Neural progenitor cell (in vitro differentiated cells): ENCODE results near the gene C1QTNF3. TPM values are rescaled to one million over a fixed set of nuclear protein-coding genes. Genes with fewer than 3 reads are reported as not detected.

ENCODE experiments used
- DNase-seq: peaks from one replicate; pipeline ENCODE4 v3.0.0-alpha.2; 2016; ENCODE audit warnings: low spot score
- H2AFZ ChIP-seq: fragments of 200-600 bp; sonication (generic); replicated peaks from 2 replicates; pipeline ENCODE4 v1.6.1; 2016; ENCODE audit warnings: antibody characterized with exemption
- H3F3A ChIP-seq: fragments of 200-600 bp; sonication (generic); 2 replicates; pipeline ENCODE4 v1.6.1; 2016; ENCODE audit warnings: antibody characterized with exemption, low read depth
- H3K27ac ChIP-seq: fragments of 200-600 bp; sonication (generic); 2 replicates; pipeline ENCODE4 v1.5.1; 2016; ENCODE audit warnings: mild to moderate bottlenecking
- H3K27me3 ChIP-seq: fragments of 200-600 bp; sonication (generic); 2 replicates; pipeline ENCODE4 v1.6.1; 2016; ENCODE audit warnings: mild to moderate bottlenecking, moderate library complexity
- H3K36me3 ChIP-seq: fragments of 200-600 bp; sonication (generic); 2 replicates; pipeline ENCODE4 v1.5.1; 2016
- H3K4me1 ChIP-seq: fragments of 200-600 bp; sonication (generic); 2 replicates; pipeline ENCODE4 v1.6.1; 2016; ENCODE audit warnings: mixed run types
- H3K4me2 ChIP-seq: fragments of 200-600 bp; sonication (generic); 2 replicates; pipeline ENCODE4 v1.6.1; 2016
- H3K4me3 ChIP-seq: fragments of 200-600 bp; sonication (generic); 2 replicates; pipeline ENCODE4 v1.5.1; 2016
- H3K79me2 ChIP-seq: fragments of 200-600 bp; sonication (generic); 2 replicates; pipeline ENCODE4 v1.6.1; 2016; ENCODE audit warnings: low read depth
- H3K9ac ChIP-seq: fragments of 200-600 bp; sonication (generic); 2 replicates; pipeline ENCODE4 v1.6.1; 2016
- H3K9me3 ChIP-seq: fragments of 200-600 bp; sonication (generic); 2 replicates; pipeline ENCODE4 v1.5.1; 2016; ENCODE audit warnings: low read depth
- H4K20me1 ChIP-seq: fragments of 200-600 bp; sonication (generic); 2 replicates; pipeline ENCODE4 v1.6.1; 2016; ENCODE audit warnings: low read depth
- H3K27ac Mint-ChIP-seq: 3 replicates; pipeline ENCODE4 v1.8.0; 2021; ENCODE audit warnings: mixed read lengths
- H3K27me3 Mint-ChIP-seq: 2 replicates; pipeline ENCODE4 v1.8.0; 2022; ENCODE audit warnings: low read depth, mild to moderate bottlenecking, inconsistent platforms, moderate library complexity, mixed read lengths; ENCODE audit not compliant: insufficient read depth
- H3K36me3 Mint-ChIP-seq: 3 replicates; pipeline ENCODE4 v1.8.0; 2021; ENCODE audit warnings: mixed read lengths
- H3K4me1 Mint-ChIP-seq: 3 replicates; pipeline ENCODE4 v1.8.0; 2021; ENCODE audit warnings: mixed read lengths
- H3K4me3 Mint-ChIP-seq: 3 replicates; pipeline ENCODE4 v1.8.0; 2021; ENCODE audit warnings: mild to moderate bottlenecking, moderate library complexity, mixed read lengths
- H3K9me3 Mint-ChIP-seq: 3 replicates; pipeline ENCODE4 v1.8.0; 2020; ENCODE audit warnings: mixed read lengths
- CTCF ChIP-seq: fragments of 200-600 bp; sonication (generic); IDR thresholded peaks from 2 replicates; pipeline ENCODE4 v1.5.1; 2017; ENCODE audit warnings: antibody characterized with exemption, mild to moderate bottlenecking
- EZH2 ChIP-seq: fragments of 200-600 bp; sonication (generic); IDR thresholded peaks from 2 replicates; pipeline ENCODE4 v1.6.1; 2017; ENCODE audit warnings: antibody characterized with exemption, mild to moderate bottlenecking, moderate library complexity
- EZH2phosphoT487 ChIP-seq: fragments of 200-600 bp; sonication (generic); IDR thresholded peaks from 2 replicates; pipeline ENCODE4 v1.6.1; 2017; ENCODE audit warnings: antibody characterized with exemption
- total RNA-seq: library from RNA; depleted of rRNA; stranded (reverse); fragments of >200 nt; gene quantifications from 2 replicates; pipeline ENCODE4 v1.2.3, GENCODE V29; 2015; ENCODE audit warnings: low replicate concordance

Gene C1QTNF3
- total RNA-seq, 1 donor from 2014 or later, result 4.8 TPM

DNA sequence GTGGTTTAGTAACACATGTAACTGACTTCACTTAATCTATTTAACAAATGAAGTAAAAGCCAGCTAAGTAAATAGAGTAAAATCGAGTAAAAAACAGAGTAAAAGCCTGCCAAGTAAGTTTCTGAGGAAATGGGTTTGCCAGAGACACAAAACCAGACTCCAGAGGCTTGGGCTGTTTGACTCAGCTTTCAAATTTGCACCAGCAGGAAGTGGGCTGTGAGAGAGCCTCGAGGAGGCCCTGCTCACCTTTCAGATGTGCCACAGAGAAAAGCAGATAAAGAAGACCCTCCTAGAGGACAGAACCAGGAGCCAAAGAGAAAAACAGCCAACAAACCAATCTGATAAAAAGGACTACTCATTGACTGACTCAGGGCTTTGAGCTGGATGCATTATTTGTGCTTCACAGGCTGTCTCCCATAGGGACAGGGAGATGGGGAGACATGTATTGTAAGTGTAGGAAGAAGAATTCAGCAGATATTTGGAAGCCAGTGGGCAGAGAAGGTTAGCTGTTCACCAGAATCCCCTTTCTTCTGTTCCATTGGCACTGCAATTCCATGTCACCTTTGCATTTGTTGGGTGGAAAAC lies 20.8 kb downstream of the C1QTNF3 start:
- H3K4me1 ChIP-seq, result no peaks in the 10 kb centered on the region
- H3K27me3 Mint-ChIP-seq, result no peaks in the 10 kb centered on the region
- H3K9ac ChIP-seq, result no peak overlapping the region
- no peak overlapping the region for H2AFZ ChIP-seq
- H3K36me3 ChIP-seq, result no peaks in the 10 kb centered on the region
- H3K4me1 Mint-ChIP-seq, result no peaks in the 10 kb centered on the region
- no peaks in the 10 kb centered on the region for H3K9me3 Mint-ChIP-seq
- H3K27me3 ChIP-seq, result no peaks in the 10 kb centered on the region
- H3K4me3 ChIP-seq, result no peak overlapping the region
- TF ChIP-seq EZH2phosphoT487, result no peak
- H4K20me1 ChIP-seq, result no peaks in the 10 kb centered on the region
- H3K79me2 ChIP-seq, result no peaks in the 10 kb centered on the region
- no peak overlapping the region for H3K4me2 ChIP-seq
- no peak overlapping the region for H3K27ac ChIP-seq
- H3K27ac Mint-ChIP-seq, result no peak overlapping the region
- H3K36me3 Mint-ChIP-seq, result peaks cover 2% of the 10 kb centered on the region
- DNase-seq, result no peak
- no peak overlapping the region for H3K4me3 Mint-ChIP-seq
- no peaks in the 10 kb centered on the region for H3K9me3 ChIP-seq
- H3F3A ChIP-seq, result no peaks in the 10 kb centered on the region

DNA sequence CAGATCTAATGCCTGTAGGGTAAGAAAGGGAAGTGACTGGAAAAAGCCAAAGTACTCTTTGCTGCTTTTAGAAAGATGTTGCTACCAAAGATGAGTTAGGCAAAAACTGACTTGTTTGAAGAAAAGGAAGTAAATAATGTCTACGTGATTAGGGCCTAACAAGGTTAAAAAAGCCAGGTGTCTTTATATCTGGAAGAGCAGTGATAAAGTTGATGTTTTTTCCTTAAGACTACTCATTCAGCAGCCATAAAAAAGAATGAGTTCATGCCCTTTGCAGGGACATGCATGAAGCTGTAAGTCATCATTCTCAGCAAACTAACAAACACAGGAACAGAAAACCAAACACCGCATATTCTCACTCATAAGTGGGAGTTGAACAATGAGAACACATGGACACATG lies 21.7 kb downstream of the C1QTNF3 start:
- Histone ChIP-seq H3K9ac (no peak overlapping the region), H3K79me2 (no peaks in the 10 kb centered on the region), H3K4me1 (no peaks in the 10 kb centered on the region), H3K36me3 (no peaks in the 10 kb centered on the region), H3K27me3 (no peaks in the 10 kb centered on the region), H3K9me3 (no peaks in the 10 kb centered on the region), H3K27ac (no peak overlapping the region), H3K4me2 (no peak overlapping the region), H4K20me1 (no peaks in the 10 kb centered on the region), H3K4me3 (no peak overlapping the region), H2AFZ (no peak overlapping the region), H3F3A (no peaks in the 10 kb centered on the region)
- H3K27me3 Mint-ChIP-seq, result no peaks in the 10 kb centered on the region
- H3K4me1 Mint-ChIP-seq, result no peaks in the 10 kb centered on the region
- DNase-seq, result no peak
- H3K9me3 Mint-ChIP-seq, result no peaks in the 10 kb centered on the region
- TF ChIP-seq CTCF (no peak), EZH2 (no peak), EZH2phosphoT487 (no peak)
- H3K36me3 Mint-ChIP-seq, result peaks cover 2% of the 10 kb centered on the region
- H3K27ac Mint-ChIP-seq, result no peak overlapping the region
- no peak overlapping the region for H3K4me3 Mint-ChIP-seq

DNA sequence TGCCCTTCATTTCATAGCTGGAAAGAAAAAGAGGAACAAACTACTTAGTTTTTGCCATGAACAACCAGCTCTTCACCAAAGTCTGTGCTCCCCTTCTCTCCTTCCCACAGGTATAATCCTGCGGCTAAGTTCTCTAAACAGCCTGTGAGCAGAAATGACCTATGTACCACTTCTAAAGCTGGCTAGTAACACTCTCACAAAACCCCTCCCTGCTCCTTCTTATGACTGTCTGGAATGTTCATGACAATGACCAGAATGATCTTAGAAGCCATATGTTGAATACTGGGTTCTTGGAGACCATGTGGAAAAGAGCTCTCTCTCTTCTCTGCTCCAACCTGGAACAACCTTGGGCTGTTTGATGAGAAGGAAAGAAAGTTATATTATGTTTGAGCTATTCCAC lies 22.3 kb downstream of the C1QTNF3 start:
- H3K79me2 ChIP-seq, result no peaks in the 10 kb centered on the region
- no peak overlapping the region for H3K4me2 ChIP-seq
- no peak for TF ChIP-seq CTCF
- no peak for TF ChIP-seq EZH2phosphoT487
- TF ChIP-seq EZH2, result no peak
- H2AFZ ChIP-seq, result no peak overlapping the region
- H3K4me3 ChIP-seq, result no peak overlapping the region
- H3K27ac ChIP-seq, result no peak overlapping the region
- Mint-ChIP-seq H3K36me3 (no peaks in the 10 kb centered on the region), H3K27me3 (no peaks in the 10 kb centered on the region), H3K4me3 (no peak overlapping the region), H3K9me3 (no peaks in the 10 kb centered on the region), H3K27ac (no peak overlapping the region), H3K4me1 (no peaks in the 10 kb centered on the region)
- no peak for DNase-seq
- H3K9ac ChIP-seq, result no peak overlapping the region
- no peaks in the 10 kb centered on the region for H3K36me3 ChIP-seq
- no peaks in the 10 kb centered on the region for H3F3A ChIP-seq
- no peaks in the 10 kb centered on the region for H4K20me1 ChIP-seq
- no peaks in the 10 kb centered on the region for H3K27me3 ChIP-seq
- H3K9me3 ChIP-seq, result no peaks in the 10 kb centered on the region
- H3K4me1 ChIP-seq, result no peaks in the 10 kb centered on the region

- H4K20me1 ChIP-seq, result no peaks in the 10 kb centered on the region
- H3K9me3 ChIP-seq, result no peaks in the 10 kb centered on the region
- H3K4me1 Mint-ChIP-seq, result no peaks in the 10 kb centered on the region
- H3K4me3 ChIP-seq, result no peak overlapping the region
- H3K27me3 ChIP-seq, result no peaks in the 10 kb centered on the region
- H3K4me3 Mint-ChIP-seq, result no peak overlapping the region
- H3K27ac Mint-ChIP-seq, result no peak overlapping the region
- DNase-seq, result no peak
- H3K27ac ChIP-seq, result no peak overlapping the region
- H3K4me1 ChIP-seq, result no peaks in the 10 kb centered on the region
- TF ChIP-seq EZH2, result no peak
- no peak for TF ChIP-seq EZH2phosphoT487
- no peak for TF ChIP-seq CTCF
- no peaks in the 10 kb centered on the region for H3K27me3 Mint-ChIP-seq
- no peaks in the 10 kb centered on the region for H3F3A ChIP-seq
- no peaks in the 10 kb centered on the region for H3K9me3 Mint-ChIP-seq
- H3K36me3 ChIP-seq, result no peaks in the 10 kb centered on the region
- H3K36me3 Mint-ChIP-seq, result no peaks in the 10 kb centered on the region
- H3K4me2 ChIP-seq, result no peak overlapping the region
- no peak overlapping the region for H2AFZ ChIP-seq
- H3K79me2 ChIP-seq, result no peaks in the 10 kb centered on the region
- no peak overlapping the region for H3K9ac ChIP-seq
Measured at GRCh38 chr5:34017254-34017653, 25.8 kb downstream of the C1QTNF3 start.
